Karpas-422 (cell line): ENCODE measurements around the gene SH3YL1. TPM values are rescaled to one million over a fixed set of nuclear protein-coding genes. Genes with fewer than 3 reads are reported as not detected.

Source experiments
- DNase-seq: peaks from one replicate; pipeline ENCODE4 v3.0.0-alpha.2; 2015
- H2AFZ ChIP-seq: fragments of 200-600 bp; sonication (generic); 2 replicates; pipeline ENCODE4 v1.6.1; 2014; ENCODE audit warnings: antibody characterized with exemption, low read length, mixed read lengths
- H3K27ac ChIP-seq: fragments of 200-600 bp; sonication (generic); 2 replicates; pipeline ENCODE4 v1.5.1; 2014; ENCODE audit warnings: mild to moderate bottlenecking, low read length, moderate library complexity
- H3K27me3 ChIP-seq: fragments of 200-600 bp; sonication (generic); 2 replicates; pipeline ENCODE4 v1.6.1; 2014; ENCODE audit warnings: low read length, mixed read lengths
- H3K36me3 ChIP-seq: fragments of 200-600 bp; sonication (generic); 2 replicates; pipeline ENCODE4 v1.6.1; 2014; ENCODE audit warnings: low read length, mixed read lengths; ENCODE audit not compliant: insufficient read depth
- H3K4me1 ChIP-seq: fragments of 200-600 bp; sonication (generic); 2 replicates; pipeline ENCODE4 v1.6.1; 2014; ENCODE audit warnings: mild to moderate bottlenecking, low read length, mixed read lengths
- H3K4me2 ChIP-seq: fragments of 200-600 bp; sonication (generic); 2 replicates; pipeline ENCODE4 v1.6.1; 2014; ENCODE audit warnings: low read length, low read depth, mild to moderate bottlenecking; ENCODE audit not compliant: poor library complexity, severe bottlenecking
- H3K4me3 ChIP-seq: fragments of 200-600 bp; sonication (generic); 2 replicates; pipeline ENCODE4 v1.5.1; 2014; ENCODE audit warnings: mild to moderate bottlenecking, antibody characterized with exemption, low read length, mixed read lengths
- H3K79me2 ChIP-seq: fragments of 200-600 bp; sonication (generic); 2 replicates; pipeline ENCODE4 v1.6.1; 2014; ENCODE audit warnings: mild to moderate bottlenecking, low read length, mixed read lengths
- H3K9ac ChIP-seq: fragments of 200-600 bp; sonication (generic); 2 replicates; pipeline ENCODE4 v1.6.0; 2014; ENCODE audit warnings: low read length
- H3K9me2 ChIP-seq: fragments of 200-600 bp; sonication (generic), shearing (Covaris generic); replicated peaks from 2 replicates; pipeline ENCODE4 v1.6.0; 2014; ENCODE audit warnings: mild to moderate bottlenecking, low read length, moderate library complexity; ENCODE audit not compliant: insufficient read depth
- H3K9me3 ChIP-seq: fragments of 300-700, 200-600 bp; sonication (generic); 2 replicates; pipeline ENCODE4 v1.6.1; 2014; ENCODE audit warnings: low read length, mixed read lengths
- H4K20me1 ChIP-seq: fragments of 200-600 bp; sonication (generic); 2 replicates; pipeline ENCODE4 v1.6.1; 2014; ENCODE audit warnings: mild to moderate bottlenecking, antibody characterized with exemption, low read length, low read depth; ENCODE audit not compliant: insufficient read depth
- total RNA-seq: library from RNA; depleted of rRNA; stranded (reverse); fragments of >200 nt; shearing (Covaris generic); gene quantifications from 2 replicates; pipeline ENCODE4 v1.2.3, GENCODE V29; 2014; ENCODE audit warnings: low replicate concordance; rRNA removed

SH3YL1 gene
- total RNA-seq, result 6.9 and 20.6 TPM in 2 replicates

GRCh38 chr2:263774-264492 lies at the start of gene SH3YL1:
Gene SH3YL1, minus strand, starts transcription at chr2:264032. Its CDS starts 48 bp downstream, at chr2:263984.
- H3K4me3 ChIP-seq, result peak within 1 kb of the TSS; percentile 100
- H3K27me3 ChIP-seq, result no peaks in the 10 kb centered on the region
- peak within 1 kb of the TSS; percentile 91 for H3K4me2 ChIP-seq
- H3K79me2 ChIP-seq, result peaks cover 42% of the 10 kb centered on the region
- DNase-seq, result no peak
- peaks cover 6% of the 10 kb centered on the region; the same call in 1 of the 2 replicates for H3K36me3 ChIP-seq
- peak within 1 kb of the TSS; percentile 99 for H3K9ac ChIP-seq
- no peaks in the 10 kb centered on the region for H3K9me3 ChIP-seq
- peak within 1 kb of the TSS; percentile 50; the same call in 1 of the 2 replicates for H3K27ac ChIP-seq
- no peaks in the 10 kb centered on the region for H3K9me2 ChIP-seq
- peaks cover 19% of the 10 kb centered on the region for H4K20me1 ChIP-seq
- H2AFZ ChIP-seq, result peak within 1 kb of the TSS; percentile 92
- H3K4me1 ChIP-seq, result peaks cover 37% of the 10 kb centered on the region

- no peaks in the 10 kb centered on the region for H4K20me1 ChIP-seq
- H3K9me3 ChIP-seq, result no peaks in the 10 kb centered on the region
- H2AFZ ChIP-seq, result no peak overlapping the region
- no peak overlapping the region for H3K9ac ChIP-seq
- DNase-seq, result no peak
- H3K9me2 ChIP-seq, result no peaks in the 10 kb centered on the region
- H3K4me1 ChIP-seq, result peaks cover 38% of the 10 kb centered on the region
- no peaks in the 10 kb centered on the region for H3K79me2 ChIP-seq
- H3K36me3 ChIP-seq, result no peaks in the 10 kb centered on the region
- no peak overlapping the region for H3K4me2 ChIP-seq
- no peak overlapping the region for H3K27ac ChIP-seq
- H3K27me3 ChIP-seq, result no peaks in the 10 kb centered on the region
- H3K4me3 ChIP-seq, result no peak overlapping the region
Observed at GRCh38 chr2:310994-311393, 47.2 kb upstream of the SH3YL1 start.

GRCh38 chr2:309954-310510 lies 46.2 kb upstream of the SH3YL1 start:
- H3K4me1 ChIP-seq, result peaks cover 48% of the 10 kb centered on the region
- no peaks in the 10 kb centered on the region for H3K9me2 ChIP-seq
- no peaks in the 10 kb centered on the region for H3K27me3 ChIP-seq
- H3K79me2 ChIP-seq, result no peaks in the 10 kb centered on the region
- no peak overlapping the region for H3K4me2 ChIP-seq
- H3K9me3 ChIP-seq, result no peaks in the 10 kb centered on the region
- H3K36me3 ChIP-seq, result no peaks in the 10 kb centered on the region
- no peak overlapping the region for H3K9ac ChIP-seq
- H4K20me1 ChIP-seq, result no peaks in the 10 kb centered on the region
- H3K27ac ChIP-seq, result no peak overlapping the region
- H3K4me3 ChIP-seq, result no peak overlapping the region
- no peak overlapping the region for H2AFZ ChIP-seq
- no peak for DNase-seq

GRCh38 chr2:309148-309953 lies 45.5 kb upstream of the SH3YL1 start:
- Histone ChIP-seq H2AFZ (no peak overlapping the region), H4K20me1 (no peaks in the 10 kb centered on the region), H3K36me3 (no peaks in the 10 kb centered on the region), H3K4me3 (no peak overlapping the region), H3K9ac (0 out of 2 replicates have a peak overlapping the region, but pooled peaks have one; percentile 20), H3K27ac (no peak overlapping the region), H3K27me3 (no peaks in the 10 kb centered on the region), H3K9me2 (no peaks in the 10 kb centered on the region), H3K4me2 (peak overlapping the region; percentile 5), H3K4me1 (peaks cover 54% of the 10 kb centered on the region), H3K9me3 (no peaks in the 10 kb centered on the region), H3K79me2 (no peaks in the 10 kb centered on the region)
- no peak for DNase-seq

- Histone ChIP-seq H4K20me1 (no peaks in the 10 kb centered on the region), H3K4me3 (no peak overlapping the region), H3K27ac (peak overlapping the region; percentile 41), H3K4me2 (peak overlapping the region; percentile 60), H3K79me2 (no peaks in the 10 kb centered on the region), H2AFZ (peak overlapping the region; percentile 60; the same call in 1 of the 2 replicates), H3K9me3 (peaks cover 7% of the 10 kb centered on the region; the same call in 1 of the 2 replicates), H3K36me3 (0 out of 2 replicates have a peak, but pooled peaks cover 2% of the 10 kb centered on the region), H3K9ac (peak overlapping the region; percentile 18; the same call in 1 of the 2 replicates), H3K4me1 (peaks cover 46% of the 10 kb centered on the region), H3K27me3 (no peaks in the 10 kb centered on the region), H3K9me2 (no peaks in the 10 kb centered on the region)
- no peak for DNase-seq
Observed at GRCh38 chr2:305366-305765, 41.5 kb upstream of the SH3YL1 start.

- Histone ChIP-seq H3K9me2 (no peaks in the 10 kb centered on the region), H3K36me3 (no peaks in the 10 kb centered on the region), H3K27ac (no peak overlapping the region), H2AFZ (no peak overlapping the region), H3K9me3 (no peaks in the 10 kb centered on the region), H4K20me1 (no peaks in the 10 kb centered on the region), H3K27me3 (no peaks in the 10 kb centered on the region), H3K4me2 (no peak overlapping the region), H3K9ac (no peak overlapping the region), H3K4me1 (no peaks in the 10 kb centered on the region), H3K4me3 (no peak overlapping the region), H3K79me2 (no peaks in the 10 kb centered on the region)
- DNase-seq, result no peak
Observed at GRCh38 chr2:296354-296753, 32.5 kb upstream of the SH3YL1 start.

GRCh38 chr2:295090-295489 lies 31.3 kb upstream of the SH3YL1 start:
- no peak for DNase-seq
- Histone ChIP-seq H2AFZ (no peak overlapping the region), H3K4me2 (no peak overlapping the region), H3K27me3 (no peaks in the 10 kb centered on the region), H3K9me2 (no peaks in the 10 kb centered on the region), H3K4me3 (no peak overlapping the region), H3K79me2 (no peaks in the 10 kb centered on the region), H3K27ac (no peak overlapping the region), H3K4me1 (no peaks in the 10 kb centered on the region), H3K36me3 (no peaks in the 10 kb centered on the region), H3K9me3 (no peaks in the 10 kb centered on the region), H4K20me1 (no peaks in the 10 kb centered on the region), H3K9ac (no peak overlapping the region)
